ENCODE data around the gene FOXP3. TPM values are rescaled to one million over a fixed set of nuclear protein-coding genes. Genes with fewer than 3 reads are reported as not detected.
A peak's percentile ranks its signal among the peaks of the same experiment; 100 is the strongest.

Gene FOXP3
- total RNA-seq, 2 donors from 2014 or later: not detected

DNA sequence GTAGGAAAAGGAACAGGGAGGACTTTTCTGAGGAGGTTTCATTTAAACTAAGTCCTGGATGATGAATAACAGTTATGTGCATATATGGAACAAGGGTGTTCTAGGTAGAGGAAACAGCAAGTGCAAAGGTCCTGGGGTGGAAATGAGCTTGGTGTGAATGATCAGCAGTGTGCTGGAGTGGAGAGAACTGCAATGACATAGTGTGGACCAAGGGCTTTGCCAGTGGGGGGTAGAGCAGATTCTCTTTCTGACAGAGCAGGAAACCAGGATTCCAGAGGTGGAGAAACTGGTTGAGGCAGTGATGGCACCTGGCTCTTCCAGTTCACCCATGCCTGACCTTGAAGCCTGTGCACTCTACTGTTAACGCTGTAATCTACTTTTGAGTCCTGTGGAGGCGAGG lies 6.8 kb upstream of the FOXP3 start:
- H3K9me3 ChIP-seq: no peaks in the 10 kb centered on the region
- H3K4me3 ChIP-seq: no peak overlapping the region
- no peaks in the 10 kb centered on the region for H3K27me3 ChIP-seq
- peaks cover 0 to 30% of the 10 kb centered on the region in 2 donors for H3K4me1 ChIP-seq
- TF ChIP-seq, protein P1, sequence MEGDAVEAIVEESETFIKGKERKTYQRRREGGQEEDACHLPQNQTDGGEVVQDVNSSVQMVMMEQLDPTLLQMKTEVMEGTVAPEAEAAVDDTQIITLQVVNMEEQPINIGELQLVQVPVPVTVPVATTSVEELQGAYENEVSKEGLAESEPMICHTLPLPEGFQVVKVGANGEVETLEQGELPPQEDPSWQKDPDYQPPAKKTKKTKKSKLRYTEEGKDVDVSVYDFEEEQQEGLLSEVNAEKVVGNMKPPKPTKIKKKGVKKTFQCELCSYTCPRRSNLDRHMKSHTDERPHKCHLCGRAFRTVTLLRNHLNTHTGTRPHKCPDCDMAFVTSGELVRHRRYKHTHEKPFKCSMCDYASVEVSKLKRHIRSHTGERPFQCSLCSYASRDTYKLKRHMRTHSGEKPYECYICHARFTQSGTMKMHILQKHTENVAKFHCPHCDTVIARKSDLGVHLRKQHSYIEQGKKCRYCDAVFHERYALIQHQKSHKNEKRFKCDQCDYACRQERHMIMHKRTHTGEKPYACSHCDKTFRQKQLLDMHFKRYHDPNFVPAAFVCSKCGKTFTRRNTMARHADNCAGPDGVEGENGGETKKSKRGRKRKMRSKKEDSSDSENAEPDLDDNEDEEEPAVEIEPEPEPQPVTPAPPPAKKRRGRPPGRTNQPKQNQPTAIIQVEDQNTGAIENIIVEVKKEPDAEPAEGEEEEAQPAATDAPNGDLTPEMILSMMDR (IDR thresholded peaks at IDR 0.05): no peak
- H3K27ac ChIP-seq: no peak overlapping the region
- DNase-seq (ENCODE audit: low spot score): no peak
- no peaks in the 10 kb centered on the region for H3K36me3 ChIP-seq

DNA sequence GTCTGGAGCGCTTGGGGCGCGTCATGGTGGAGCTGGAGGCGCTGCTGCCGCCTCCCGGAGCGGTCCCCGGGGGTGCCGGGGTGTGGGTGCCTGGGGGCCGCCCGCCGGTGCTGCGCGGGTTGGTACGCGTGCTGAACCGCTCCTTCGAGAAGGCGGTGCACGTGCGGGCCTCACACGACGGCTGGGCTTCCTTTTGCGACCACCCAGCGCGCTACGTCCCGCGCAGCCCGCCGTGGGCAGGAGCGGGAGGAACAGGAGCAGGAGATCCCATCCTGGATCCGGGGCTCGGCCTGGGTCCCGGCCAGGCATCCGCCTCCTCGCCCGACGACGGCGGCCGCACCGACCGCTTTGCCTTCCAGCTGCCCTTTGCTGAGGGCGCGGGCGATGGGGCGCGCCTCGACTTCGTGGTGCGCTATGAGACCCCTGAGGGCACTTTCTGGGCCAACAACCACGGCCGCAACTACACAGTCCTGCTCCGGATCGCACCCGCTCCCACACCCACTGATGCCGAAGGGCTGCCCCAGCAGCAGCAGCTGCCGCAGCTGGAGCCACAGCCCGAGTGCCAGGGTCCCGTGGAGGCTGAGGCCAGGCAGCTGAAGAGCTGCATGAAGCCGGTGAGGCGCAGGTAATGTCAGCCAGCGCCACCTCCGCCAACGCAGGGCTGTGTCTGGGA lies 5.9 kb upstream of the FOXP3 start:
- Histone ChIP-seq H3K9me3 (no peaks in the 10 kb centered on the region), H3K36me3 (no peaks in the 10 kb centered on the region), H3K27me3 (no peaks in the 10 kb centered on the region), H3K27ac (peak overlapping the region; percentile 84 to 88), H3K4me1 (peaks cover 0 to 30% of the 10 kb centered on the region in 2 donors), H3K4me3 (peak overlapping the region; percentile 50 to 70)
- TF ChIP-seq, protein P1 (IDR thresholded peaks at IDR 0.05): no peak
- no peak for DNase-seq (ENCODE audit: low spot score)

DNA sequence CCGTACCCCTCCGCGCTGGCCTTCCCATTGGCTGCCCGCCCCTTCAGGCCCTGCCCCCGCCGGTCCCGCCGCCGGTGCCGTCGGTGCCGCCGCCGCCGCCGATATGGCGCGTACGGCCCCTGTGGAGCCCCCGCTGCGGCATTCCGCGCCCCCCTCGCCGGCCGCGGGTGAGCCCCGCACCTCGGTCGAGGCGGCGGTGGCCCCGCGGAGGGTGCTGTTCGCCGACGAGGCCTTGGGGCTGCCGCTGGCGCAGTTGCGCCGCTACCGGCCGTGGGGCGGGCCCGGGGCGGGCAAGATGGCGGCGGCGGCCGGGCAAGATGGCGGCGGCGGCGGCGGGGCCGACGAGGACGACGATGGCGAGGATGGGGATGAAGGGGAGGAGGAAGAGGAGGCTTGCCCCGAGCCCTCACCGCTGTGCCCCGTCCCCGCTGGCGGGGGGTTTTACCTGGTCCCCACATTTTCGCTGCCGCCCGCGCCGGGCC lies 5.3 kb upstream of the FOXP3 start, which contains the start of gene PPP1R3F:
PPP1R3F (plus strand) TSS at position 27 of the 482 bp plus-strand sequence; CDS start at position 104, 77 bp downstream.
- H3K36me3 ChIP-seq: no peaks in the 10 kb centered on the region
- TF ChIP-seq, protein P1 (IDR thresholded peaks at IDR 0.05): no peak

DNA sequence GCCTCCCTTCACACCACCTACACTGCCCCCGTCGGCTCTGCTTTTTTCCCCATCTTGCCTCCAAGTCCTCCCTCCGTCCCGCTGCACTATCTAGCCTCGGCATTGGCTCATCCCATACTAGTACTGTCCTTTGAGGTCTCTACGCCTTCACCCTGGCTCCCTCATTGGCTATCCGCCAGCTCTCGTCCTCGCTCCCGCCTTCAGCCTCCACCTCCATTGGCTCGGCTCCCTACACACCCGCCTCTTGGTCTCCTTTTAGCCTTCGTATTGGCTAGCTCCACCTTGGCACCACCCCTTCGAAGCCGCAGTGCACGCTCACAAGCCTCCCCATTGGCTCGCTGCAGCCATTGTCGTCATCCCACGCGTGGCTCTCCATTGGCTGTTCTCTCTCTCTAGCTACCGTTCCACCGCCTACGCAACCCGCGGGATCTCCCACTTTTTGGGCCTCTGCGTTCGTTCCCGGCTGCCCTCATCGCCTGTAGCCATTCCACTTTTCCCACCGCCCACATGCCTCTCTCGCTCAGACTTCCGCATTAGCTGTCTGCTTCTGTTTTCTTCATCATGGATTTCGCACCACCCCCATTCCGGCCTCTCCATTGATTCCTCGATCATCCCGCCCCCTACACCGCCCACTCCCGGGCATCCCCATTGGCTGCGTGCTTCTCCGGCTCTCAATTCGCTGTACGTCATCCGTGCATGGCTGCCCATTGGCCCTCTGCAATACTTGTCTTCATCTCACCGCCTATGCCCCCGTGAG lies 4.7 kb upstream of the FOXP3 start:
- no peaks in the 10 kb centered on the region for H3K9me3 ChIP-seq
- TF ChIP-seq, protein P1 (IDR thresholded peaks at IDR 0.05): no peak
- H3K36me3 ChIP-seq: no peaks in the 10 kb centered on the region
- H3K27me3 ChIP-seq: no peaks in the 10 kb centered on the region
- DNase-seq (ENCODE audit: low spot score): peak; percentile 98
- peak overlapping the region; percentile 50 to 70 for H3K4me3 ChIP-seq
- H3K27ac ChIP-seq: peak overlapping the region; percentile 84 to 88
- H3K4me1 ChIP-seq: peaks cover 0 to 30% of the 10 kb centered on the region in 2 donors

More for the DNA sequence above, 5.3 kb upstream of the FOXP3 start, which contains the start of gene PPP1R3F:
- Histone ChIP-seq H3K4me3 (peak within 1 kb of the TSS; percentile 50 to 70), H3K27ac (peak within 1 kb of the TSS; percentile 84 to 88), H3K4me1 (peaks cover 0 to 30% of the 10 kb centered on the region in 2 donors), H3K27me3 (no peaks in the 10 kb centered on the region), H3K9me3 (no peaks in the 10 kb centered on the region)
- no peak for DNase-seq (ENCODE audit: low spot score)

DNA sequence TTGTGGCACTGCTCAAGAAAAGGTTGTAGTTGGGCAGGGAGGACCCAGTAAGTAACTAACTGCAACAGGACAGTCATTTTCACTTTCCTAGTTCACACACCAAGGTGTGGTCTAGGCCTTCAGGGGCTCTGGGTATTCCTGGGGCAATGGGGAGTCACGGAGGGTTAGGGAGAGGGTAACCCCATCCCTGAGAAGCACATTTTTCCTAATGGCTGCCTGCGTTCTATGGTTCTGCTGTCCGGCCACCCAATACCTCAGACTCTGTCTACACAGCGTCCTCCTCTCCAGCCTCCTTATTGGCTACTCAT lies 4.1 kb upstream of the FOXP3 start:
- peak overlapping the region; percentile 19 to 70 for H3K4me3 ChIP-seq
- H3K27me3 ChIP-seq: no peaks in the 10 kb centered on the region
- H3K27ac ChIP-seq: peak overlapping the region; percentile 84 to 88
- no peak for DNase-seq (ENCODE audit: low spot score)
- H3K36me3 ChIP-seq: no peaks in the 10 kb centered on the region
- peaks cover 0 to 27% of the 10 kb centered on the region in 2 donors for H3K4me1 ChIP-seq
- no peaks in the 10 kb centered on the region for H3K9me3 ChIP-seq
- TF ChIP-seq, protein P1 (IDR thresholded peaks at IDR 0.05): no peak
